GM19455 (cell line): ENCODE measurements around the gene PSENEN.
"Not testable (repeated sequence)": the region's sequence is repeated elsewhere in the genome, so short reads cannot be mapped to it uniquely, and the experiment has no call there.

Experiments used
- ATAC-seq: cut with Tn5 transposase; IDR thresholded peaks from one replicate; pipeline ENCODE4 v1.9.1; 2021; ENCODE audit not compliant: unreplicated experiment

The PSENEN gene

DNA sequence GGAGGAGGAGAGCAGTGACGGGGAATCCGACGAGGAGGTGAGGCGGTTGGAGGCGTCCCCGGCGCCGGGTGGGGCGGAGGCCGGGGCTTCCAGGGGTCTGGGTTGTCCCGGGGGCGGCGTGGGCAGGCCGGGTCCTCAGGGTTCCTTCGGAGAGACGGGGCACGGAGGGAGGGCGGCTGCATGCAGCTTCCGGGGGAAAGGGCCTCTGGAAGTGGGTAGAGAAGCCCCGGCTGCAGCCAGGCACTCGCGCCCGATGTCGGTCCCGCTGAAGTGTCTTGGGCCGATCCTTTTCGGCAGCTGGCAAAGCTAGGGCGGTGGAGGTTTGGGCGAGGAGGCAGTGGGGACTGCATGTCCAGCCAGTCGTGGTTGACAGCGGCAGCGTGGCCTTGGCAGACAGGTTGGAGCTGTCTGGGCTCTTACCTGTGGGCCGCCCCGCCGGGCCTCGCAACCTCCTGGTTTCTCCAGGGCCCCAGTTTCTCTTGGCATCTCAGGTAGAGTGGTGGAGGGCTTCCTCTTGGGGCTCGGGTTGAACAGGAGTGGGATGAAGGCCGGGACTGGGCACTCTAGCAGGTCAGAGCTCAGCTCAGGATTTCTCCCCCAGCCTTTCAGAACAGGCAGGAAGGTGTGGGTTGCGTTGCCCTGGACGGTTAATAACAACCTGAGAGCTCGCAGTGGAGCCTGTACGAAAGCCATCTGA, 27.0 kb upstream of the PSENEN start:
- ATAC-seq = peak; percentile 5

DNA sequence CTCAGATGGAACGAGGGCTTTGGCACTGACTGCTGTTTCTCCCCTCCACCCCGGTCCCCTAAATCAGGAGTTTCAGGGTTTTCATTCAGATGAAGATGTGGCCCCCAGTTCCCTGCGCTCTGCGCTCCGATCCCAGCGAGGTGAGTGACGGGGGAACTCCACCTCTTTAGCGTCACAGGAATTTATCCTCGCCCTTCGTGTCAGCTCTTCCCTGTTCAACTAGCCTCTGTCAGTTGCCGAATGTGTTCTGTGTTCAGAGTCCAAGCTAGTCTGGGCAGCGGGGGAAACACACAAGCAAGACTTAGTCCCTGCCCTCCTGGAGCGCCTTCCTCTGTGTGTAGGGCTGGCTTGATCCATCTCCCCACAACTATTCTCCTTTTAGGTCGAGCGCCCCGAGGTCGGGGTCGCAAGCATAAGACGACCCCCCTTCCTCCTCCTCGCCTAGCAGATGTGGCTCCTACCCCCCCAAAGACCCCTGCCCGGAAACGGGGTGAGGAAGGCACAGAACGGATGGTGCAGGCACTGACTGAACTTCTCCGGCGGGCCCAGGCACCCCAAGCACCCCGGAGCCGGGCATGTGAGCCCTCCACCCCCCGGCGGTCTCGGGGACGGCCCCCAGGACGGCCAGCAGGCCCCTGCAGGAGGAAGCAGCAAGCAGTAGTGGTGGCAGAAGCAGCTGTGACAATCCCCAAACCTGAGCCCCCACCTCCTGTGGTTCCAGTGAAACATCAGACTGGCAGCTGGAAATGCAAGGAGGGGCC, 25.9 kb upstream of the PSENEN start:
- ATAC-seq = no peak

DNA sequence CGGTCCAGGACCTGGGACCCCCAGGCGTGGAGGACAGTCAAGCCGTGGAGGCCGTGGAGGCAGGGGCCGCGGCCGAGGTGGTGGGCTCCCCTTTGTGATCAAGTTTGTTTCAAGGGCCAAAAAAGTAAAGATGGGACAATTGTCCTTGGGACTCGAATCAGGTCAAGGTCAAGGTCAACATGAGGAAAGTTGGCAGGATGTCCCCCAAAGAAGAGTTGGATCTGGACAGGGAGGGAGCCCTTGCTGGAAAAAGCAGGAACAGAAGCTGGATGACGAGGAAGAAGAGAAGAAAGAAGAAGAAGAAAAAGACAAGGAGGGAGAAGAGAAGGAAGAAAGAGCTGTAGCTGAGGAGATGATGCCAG, 25.3 kb upstream of the PSENEN start:
- no peak for ATAC-seq

DNA sequence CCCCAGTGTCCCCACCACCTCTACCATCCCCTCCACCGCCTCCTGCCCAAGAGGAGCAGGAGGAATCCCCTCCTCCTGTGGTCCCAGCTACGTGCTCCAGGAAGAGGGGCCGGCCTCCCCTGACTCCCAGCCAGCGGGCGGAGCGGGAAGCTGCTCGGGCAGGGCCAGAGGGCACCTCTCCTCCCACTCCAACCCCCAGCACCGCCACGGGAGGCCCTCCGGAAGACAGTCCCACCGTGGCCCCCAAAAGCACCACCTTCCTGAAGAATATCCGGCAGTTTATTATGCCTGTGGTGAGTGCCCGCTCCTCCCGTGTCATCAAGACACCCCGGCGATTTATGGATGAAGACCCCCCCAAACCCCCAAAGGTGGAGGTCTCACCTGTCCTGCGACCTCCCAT, 24.8 kb upstream of the PSENEN start:
- ATAC-seq = no peak

DNA sequence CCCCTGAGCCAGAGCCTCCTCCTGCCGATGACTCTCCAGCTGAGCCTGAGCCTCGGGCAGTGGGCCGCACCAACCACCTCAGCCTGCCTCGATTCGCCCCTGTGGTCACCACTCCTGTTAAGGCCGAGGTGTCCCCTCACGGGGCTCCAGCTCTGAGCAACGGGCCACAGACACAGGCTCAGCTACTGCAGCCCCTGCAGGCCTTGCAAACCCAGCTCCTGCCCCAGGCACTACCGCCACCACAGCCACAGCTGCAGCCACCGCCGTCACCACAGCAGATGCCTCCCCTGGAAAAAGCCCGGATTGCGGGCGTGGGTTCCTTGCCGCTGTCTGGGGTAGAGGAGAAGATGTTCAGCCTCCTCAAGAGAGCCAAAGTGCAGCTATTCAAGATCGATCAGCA, 24.1 kb upstream of the PSENEN start:
- ATAC-seq = no peak

DNA sequence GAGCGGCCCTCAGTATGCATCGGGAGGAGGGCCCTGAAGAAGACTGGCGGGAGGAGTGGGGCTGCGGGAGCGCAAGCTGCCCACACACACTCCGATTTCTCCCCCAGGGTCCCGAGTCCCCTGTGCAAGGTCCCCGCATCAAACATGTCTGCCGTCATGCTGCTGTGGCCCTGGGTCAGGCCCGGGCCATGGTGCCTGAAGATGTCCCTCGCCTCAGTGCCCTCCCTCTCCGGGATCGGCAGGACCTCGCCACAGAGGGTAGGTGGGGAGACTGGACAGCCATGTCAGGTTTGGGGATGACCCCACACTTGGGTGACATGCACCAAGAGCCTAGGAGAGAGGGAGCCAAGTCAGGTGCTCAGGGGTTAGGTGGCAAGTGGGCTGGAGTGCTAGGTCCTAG, 23.0 kb upstream of the PSENEN start:
- ATAC-seq = no peak

DNA sequence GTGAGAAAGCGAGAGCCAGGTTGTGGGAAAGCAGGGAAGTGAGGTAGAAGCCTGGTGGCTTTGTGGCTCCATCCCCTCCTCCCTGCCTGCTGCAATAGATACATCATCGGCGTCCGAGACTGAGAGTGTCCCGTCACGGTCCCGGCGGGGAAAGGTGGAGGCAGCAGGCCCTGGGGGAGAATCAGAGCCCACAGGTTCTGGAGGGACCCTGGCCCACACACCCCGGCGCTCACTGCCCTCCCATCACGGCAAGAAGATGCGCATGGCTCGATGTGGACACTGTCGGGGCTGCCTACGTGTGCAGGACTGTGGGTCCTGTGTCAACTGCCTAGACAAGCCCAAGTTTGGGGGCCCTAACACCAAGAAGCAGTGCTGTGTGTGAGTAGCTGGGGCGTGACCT, 22.6 kb upstream of the PSENEN start:
- no peak for ATAC-seq

DNA sequence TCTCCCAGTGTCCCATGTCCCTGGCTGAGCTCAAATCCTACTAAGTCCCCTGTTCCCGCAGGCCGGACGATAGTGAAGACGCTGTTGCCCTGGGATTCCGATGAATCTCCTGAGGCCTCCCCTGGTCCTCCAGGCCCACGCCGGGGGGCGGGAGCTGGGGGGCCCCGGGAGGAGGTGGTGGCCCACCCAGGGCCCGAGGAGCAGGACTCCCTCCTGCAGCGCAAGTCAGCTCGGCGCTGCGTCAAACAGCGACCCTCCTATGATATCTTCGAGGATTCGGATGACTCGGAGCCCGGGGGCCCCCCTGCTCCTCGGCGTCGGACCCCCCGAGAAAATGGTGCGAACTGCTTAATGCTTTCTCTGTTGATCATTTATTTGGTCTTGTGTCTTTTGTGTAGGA, 21.8 kb upstream of the PSENEN start:
- ATAC-seq = no peak

DNA sequence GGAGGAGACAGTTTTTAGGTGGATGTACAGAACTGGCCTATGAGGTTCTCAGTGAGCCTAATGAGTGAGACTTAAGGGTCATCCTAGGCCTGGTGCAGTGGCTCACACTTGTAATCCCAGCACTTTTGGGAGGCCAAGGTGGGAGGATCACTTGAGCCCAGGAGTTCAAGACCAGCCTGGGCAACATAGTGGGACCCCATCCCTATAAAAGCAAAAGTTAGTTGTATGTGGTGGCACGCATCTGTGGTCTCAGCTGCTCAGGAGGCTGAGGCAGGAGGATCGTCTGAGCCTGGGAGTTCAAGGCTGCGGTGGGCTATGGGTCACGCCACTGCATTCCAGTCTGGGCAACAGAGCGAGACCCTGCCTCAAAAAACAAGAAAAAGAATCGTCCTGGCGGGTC, 21.3 kb upstream of the PSENEN start:
- ATAC-seq = not testable (repeated sequence)

DNA sequence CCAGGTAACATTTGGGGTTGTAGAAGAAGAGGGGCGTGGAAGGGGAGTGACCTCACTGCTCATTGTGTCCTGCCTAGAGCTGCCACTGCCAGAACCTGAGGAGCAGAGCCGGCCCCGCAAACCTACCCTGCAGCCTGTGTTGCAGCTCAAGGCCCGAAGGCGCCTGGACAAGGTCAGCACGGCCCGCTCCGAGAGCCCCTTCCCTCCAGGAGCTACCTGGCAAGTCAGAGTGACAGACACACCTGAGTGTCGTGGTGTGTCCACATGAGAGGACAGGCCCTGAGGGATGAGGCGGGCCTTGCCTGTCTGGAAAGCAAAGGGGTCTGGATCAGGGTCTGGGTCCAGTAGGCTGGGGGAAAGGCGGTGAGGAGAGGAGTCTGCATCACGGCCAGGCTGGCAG, 20.9 kb upstream of the PSENEN start:
- no peak for ATAC-seq

DNA sequence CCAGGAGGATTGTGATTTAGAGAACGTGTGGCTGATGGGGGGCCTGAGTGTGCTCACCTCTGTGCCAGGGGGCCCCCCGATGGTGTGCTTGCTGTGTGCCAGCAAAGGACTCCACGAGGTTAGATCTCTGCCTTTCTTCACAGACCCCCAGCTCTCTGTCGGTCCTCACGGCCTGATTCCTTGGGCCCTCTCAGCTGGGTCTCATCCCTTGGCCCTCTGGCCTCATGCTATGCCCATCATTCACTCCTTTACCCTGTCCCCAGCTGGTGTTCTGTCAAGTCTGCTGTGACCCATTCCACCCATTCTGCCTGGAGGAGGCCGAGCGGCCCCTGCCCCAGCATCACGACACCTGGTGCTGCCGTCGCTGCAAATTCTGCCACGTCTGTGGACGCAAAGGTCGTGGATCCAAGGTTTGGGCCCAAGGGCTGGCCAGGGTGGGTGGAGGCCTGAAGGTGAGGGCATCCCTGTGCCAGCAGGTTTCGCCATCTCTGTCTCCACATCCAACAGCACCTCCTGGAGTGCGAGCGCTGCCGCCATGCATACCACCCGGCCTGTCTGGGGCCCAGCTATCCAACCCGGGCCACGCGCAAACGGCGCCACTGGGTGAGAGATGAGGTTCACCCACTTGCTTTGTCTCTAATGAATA, 20.1 kb upstream of the PSENEN start:
- ATAC-seq = no peak

DNA sequence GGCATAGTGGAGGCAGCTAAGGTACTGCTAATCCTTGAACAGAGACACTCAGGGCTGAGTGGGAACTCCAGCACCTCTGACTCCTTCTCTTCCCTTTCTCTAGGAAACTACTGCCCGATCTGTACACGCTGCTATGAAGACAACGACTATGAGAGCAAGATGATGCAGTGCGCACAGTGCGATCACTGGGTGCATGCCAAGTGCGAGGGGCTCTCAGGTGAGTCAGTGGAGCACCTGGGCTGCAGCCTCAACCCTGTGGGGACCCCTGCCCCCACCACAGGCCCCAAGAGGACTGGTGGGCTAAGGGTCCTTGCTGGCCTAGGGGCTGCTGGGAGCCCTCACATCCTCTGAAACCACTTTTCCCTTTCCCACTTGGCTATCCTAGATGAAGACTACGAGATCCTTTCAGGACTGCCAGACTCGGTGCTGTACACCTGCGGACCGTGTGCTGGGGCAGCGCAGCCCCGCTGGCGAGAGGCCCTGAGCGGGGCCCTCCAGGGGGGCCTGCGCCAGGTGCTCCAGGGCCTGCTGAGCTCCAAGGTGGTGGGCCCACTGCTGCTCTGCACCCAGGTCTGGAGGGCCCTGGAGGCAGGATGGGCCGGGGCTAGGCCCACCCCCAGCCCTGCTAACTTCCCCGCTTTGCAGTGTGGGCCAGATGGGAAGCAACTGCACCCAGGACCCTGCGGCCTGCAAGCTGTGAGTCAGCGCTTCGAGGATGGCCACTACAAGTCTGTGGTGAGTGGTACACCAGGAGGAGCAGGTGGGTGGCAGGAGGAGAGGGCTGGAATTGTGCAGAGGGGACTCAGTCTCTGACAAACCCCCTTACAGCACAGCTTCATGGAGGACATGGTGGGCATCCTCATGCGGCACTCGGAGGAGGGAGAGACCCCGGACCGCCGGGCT, 18.1 kb upstream of the PSENEN start:
- ATAC-seq = no peak

DNA sequence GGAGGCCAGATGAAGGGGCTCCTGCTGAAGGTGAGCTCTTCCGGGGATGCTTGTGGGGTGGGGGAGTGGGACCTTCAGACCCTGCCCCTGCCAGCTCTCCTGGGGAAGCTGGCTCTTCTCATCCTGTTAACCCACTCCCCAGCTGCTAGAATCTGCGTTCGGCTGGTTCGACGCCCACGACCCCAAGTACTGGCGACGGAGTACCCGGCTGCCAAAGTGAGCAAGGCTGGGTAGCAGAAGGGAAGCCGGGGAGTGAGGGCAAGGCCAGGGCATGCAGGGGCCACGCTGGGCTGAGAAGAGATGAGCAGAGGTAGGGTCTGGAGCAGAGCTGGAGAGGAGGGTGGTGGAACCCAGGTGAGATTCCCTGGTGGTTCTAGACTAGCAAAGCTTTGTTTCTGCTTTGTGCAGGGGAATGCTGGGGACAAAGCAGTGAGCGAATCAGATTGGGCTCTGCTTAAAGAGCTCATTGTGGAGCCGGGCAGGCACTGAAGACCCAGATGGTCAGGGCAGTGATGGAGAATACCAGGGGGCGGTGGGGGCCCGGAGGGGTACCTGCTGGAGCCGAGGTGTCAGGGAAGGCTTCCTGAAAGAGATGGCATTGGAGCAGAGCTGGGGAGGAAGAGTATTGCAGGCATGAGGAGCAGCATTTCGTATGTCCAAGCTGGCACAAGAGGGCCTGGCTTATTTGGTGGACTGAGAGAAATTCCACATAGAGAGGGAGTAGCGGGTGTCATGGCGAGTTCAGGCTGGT, 17.3 kb upstream of the PSENEN start:
- ATAC-seq = no peak

DNA sequence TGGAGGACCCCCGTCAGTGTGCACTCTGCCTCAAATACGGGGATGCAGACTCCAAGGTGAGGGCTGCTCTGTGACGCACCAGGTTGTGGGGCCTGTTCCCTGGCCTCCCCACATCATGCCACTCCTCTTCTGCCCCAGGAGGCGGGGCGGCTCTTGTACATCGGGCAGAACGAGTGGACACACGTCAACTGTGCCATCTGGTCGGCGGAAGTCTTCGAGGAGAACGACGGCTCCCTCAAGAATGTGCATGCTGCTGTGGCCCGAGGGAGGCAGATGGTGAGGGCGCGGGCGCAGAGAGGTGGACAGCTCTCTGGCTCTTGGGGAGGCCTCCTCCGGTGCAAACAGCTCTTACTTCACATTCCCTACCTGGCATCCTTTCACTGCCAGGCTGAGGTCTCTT, 16.4 kb upstream of the PSENEN start:
- no peak for ATAC-seq

DNA sequence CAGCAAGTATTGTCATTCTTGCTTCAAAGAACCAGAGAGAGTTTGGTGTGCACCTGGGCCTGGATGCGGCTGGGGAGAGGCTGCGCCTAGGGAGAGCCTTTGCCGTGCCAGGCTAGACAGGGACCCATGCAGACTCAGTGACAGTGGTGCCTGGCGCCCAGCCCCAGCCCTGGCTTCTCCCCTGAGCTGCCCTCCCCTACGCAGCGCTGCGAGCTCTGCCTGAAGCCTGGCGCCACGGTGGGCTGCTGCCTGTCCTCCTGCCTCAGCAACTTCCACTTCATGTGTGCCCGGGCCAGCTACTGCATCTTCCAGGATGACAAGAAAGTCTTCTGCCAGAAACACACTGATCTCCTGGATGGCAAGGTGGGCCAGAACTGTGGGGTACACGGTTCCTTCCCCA, 15.7 kb upstream of the PSENEN start:
- ATAC-seq = no peak

DNA sequence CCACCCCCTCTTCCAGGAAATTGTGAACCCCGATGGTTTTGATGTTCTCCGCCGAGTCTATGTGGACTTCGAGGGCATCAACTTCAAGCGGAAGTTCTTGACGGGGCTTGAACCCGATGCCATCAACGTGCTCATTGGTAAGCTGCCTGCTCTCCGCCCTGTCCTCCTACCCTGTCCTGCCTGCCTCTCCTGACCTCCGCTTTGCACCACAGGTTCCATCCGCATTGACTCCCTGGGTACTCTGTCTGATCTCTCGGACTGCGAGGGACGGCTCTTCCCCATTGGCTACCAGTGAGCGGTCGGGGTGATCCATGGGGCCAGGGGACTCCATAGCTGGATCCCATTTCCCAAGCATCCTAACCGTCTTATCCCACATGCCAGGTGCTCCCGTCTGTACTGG, 15.1 kb upstream of the PSENEN start:
- no peak for ATAC-seq

DNA sequence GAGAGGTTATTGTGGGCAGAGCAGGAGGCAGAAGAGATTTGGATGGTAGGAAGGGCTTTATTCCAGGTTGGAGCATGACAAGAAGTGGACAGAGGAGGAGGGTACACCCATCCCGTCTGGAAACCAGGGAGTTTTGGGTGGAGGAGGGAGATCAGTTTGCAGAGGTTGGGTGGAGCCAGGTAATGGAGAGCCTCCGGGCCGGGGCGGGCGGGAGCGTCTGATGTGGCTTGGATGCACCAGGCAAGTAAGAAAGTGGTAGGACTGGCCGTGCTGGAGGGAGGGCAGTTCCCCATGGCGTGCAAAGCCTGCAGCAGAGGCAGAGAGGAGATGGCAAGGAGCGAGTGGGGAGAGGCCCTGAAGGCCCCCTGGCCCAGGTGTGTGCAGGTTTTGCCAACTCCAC, 14.1 kb upstream of the PSENEN start:
- no peak for ATAC-seq

DNA sequence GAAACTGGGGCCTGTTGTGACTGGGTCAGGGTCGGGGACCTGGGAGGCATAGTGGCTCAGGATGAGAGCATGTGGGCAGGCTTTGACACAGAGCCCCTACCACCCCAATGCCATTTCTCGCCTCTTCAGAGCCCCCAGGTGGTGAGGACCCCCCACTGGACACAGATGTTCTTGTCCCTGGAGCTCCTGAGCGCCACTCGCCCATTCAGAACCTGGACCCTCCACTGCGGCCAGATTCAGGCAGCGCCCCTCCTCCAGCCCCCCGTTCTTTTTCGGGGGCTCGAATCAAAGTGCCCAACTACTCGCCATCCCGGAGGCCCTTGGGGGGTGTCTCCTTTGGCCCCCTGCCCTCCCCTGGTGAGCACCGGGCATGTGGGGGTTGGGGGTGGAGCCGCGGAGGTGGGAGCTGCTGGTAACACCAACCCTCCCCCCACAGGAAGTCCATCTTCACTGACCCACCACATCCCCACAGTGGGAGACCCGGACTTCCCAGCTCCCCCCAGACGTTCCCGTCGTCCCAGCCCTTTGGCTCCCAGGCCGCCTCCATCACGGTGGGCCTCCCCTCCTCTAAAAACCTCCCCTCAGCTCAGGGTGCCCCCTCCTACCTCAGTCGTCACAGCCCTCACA, 13.6 kb upstream of the PSENEN start:
- ATAC-seq = no peak

DNA sequence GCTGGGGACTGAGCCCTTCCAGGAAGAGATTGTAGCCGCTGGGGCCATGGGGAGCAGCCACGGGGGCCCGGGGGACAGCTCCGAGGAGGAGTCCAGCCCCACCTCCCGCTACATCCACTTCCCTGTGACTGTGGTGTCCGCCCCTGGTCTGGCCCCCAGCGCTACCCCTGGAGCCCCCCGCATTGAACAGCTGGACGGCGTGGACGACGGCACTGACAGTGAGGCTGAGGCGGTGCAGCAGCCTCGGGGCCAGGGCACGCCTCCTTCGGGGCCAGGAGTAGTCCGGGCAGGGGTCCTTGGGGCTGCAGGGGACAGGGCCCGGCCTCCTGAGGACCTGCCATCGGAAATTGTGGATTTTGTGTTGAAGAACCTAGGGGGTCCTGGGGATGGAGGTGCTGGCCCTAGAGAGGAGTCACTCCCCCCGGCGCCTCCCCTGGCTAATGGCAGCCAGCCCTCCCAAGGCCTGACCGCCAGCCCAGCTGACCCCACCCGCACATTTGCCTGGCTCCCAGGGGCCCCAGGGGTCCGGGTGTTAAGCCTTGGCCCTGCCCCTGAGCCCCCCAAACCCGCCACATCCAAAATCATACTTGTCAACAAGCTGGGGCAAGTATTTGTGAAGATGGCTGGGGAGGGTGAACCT, 12.8 kb upstream of the PSENEN start:
- no peak for ATAC-seq
